Lower lobe of right lung (tissue), 2 donors: ENCODE data around the gene ITGA7. TPM values are rescaled to one million over a fixed set of nuclear protein-coding genes. Genes with fewer than 3 reads are reported as not detected.

Experiments
- ATAC-seq, 2 donors: fragments of 200-7000 bp; cut with Tn5 transposase; one replicate each; pipeline ENCODE4 v1.9.1; 2020 to 2022; ENCODE audit warnings: mild to moderate bottlenecking in 2 of 2, moderate library complexity in 2 of 2
- DNase-seq: peaks from one replicate; pipeline ENCODE4 v3.0.0-alpha.2; 2020
- H3K27ac ChIP-seq: fragments of 200-600 bp; one replicate; pipeline ENCODE4 v1.8.0; 2022
- H3K27me3 ChIP-seq: fragments of 200-600 bp; one replicate; pipeline ENCODE4 v1.8.0; 2022; ENCODE audit warnings: low read depth
- H3K36me3 ChIP-seq: fragments of 200-600 bp; one replicate; pipeline ENCODE4 v1.8.0; 2022; ENCODE audit warnings: mild to moderate bottlenecking
- H3K4me1 ChIP-seq: fragments of 200-600 bp; one replicate; pipeline ENCODE4 v1.8.0; 2022
- H3K4me3 ChIP-seq: fragments of 200-600 bp; one replicate; pipeline ENCODE4 v1.8.0; 2022; ENCODE audit warnings: mild to moderate bottlenecking
- H3K9me3 ChIP-seq: fragments of 200-600 bp; one replicate; pipeline ENCODE4 v1.8.0; 2022
- CTCF ChIP-seq: fragments of 200-600 bp; IDR thresholded peaks from one replicate; pipeline ENCODE4 v1.8.0; 2022; ENCODE audit warnings: antibody characterized with exemption, mild to moderate bottlenecking
- intact Hi-C: fragments of 100-400 bp; cut with DNase I; formaldehyde crosslinking; loops from one replicate; pipeline ENCODE4 v1.11.0; 2022
- total RNA-seq: library from RNA; stranded (reverse); fragmentation: NEBNext Ultra II Directional; extraction: Animal tissue kit (Norgen Biotek cat#: 25700); gene quantifications from one replicate; pipeline ENCODE4 v1.2.1, GENCODE V29; 2021
- donor health status: DM: no; HTN: yes; CAD: no; lungs with severe emphysema.

The ITGA7 gene
- total RNA-seq, 1 donor from 2014 or later, result 17.5 TPM

- Histone ChIP-seq H3K27me3 (peaks cover 7% of the 10 kb centered on the region), H3K4me3 (no peak overlapping the region), H3K4me1 (no peaks in the 10 kb centered on the region), H3K36me3 (no peaks in the 10 kb centered on the region), H3K9me3 (no peaks in the 10 kb centered on the region), H3K27ac (no peak overlapping the region)
- DNase-seq (no peak), ATAC-seq (no peak)
- intact Hi-C loops, result no loop called here
- no peak for TF ChIP-seq CTCF
These were observed 71.5 kb downstream of the ITGA7 start for GRCh38 chr12:55636116-55636655.

Other genes starting within 250 kb of the ITGA7 start
- gene OR6C70, start 237.8 kb downstream of the ITGA7 start, total RNA-seq, result not detected
- not detected for gene OR6C68, start 215.5 kb downstream of the ITGA7 start, total RNA-seq
- not detected for gene OR6C4, start 158.3 kb downstream of the ITGA7 start, total RNA-seq
- gene OR2AP1, start 135.4 kb downstream of the ITGA7 start, total RNA-seq, result not detected
- gene OR10P1, start 71.0 kb downstream of the ITGA7 start, total RNA-seq, result not detected
- gene BLOC1S1, start 8.1 kb upstream of the ITGA7 start, total RNA-seq, result 134 TPM
- 11.1 TPM for gene RDH5, start 12.5 kb upstream of the ITGA7 start, total RNA-seq
- 1,142 TPM for gene CD63, start 21.1 kb upstream of the ITGA7 start, total RNA-seq
- gene GDF11, start 35.2 kb upstream of the ITGA7 start, total RNA-seq, result 3.8 TPM
- 40.1 TPM for gene SARNP, start 109.8 kb upstream of the ITGA7 start, total RNA-seq
- 49.6 TPM for gene ORMDL2, start 110.1 kb upstream of the ITGA7 start, total RNA-seq
- gene DNAJC14, start 121.7 kb upstream of the ITGA7 start, total RNA-seq, result 35.7 TPM
- gene MMP19, start 135.0 kb upstream of the ITGA7 start, total RNA-seq, result 35.2 TPM
- gene PYM1, start 220.0 kb upstream of the ITGA7 start, total RNA-seq, result 28.9 TPM
- gene DGKA, start 223.3 kb upstream of the ITGA7 start, total RNA-seq, result 35.3 TPM